Epithelial cell of proximal tubule (primary cell): ENCODE data around the gene SEZ6L. TPM values are rescaled to one million over a fixed set of nuclear protein-coding genes. Genes with fewer than 3 reads are reported as not detected.

Source experiments
- DNase-seq: peaks from one replicate; pipeline ENCODE4 v3.0.0-alpha.2; 2011; ENCODE audit warnings: low read depth
- H3K4me3 ChIP-seq: 2 replicates; pipeline ENCODE4 v1.5.1; 2011; ENCODE audit warnings: low read depth, mild to moderate bottlenecking, low read length
- total RNA-seq: library from RNA; depleted of rRNA; stranded (reverse); fragments of >200 nt; gene quantifications from 2 replicates; pipeline ENCODE4 v1.2.3, GENCODE V29; 2015
- TF ChIP-seq, protein P1 (sequence below): conservative IDR thresholded peaks from 2 replicates; pipeline ENCODE4 v1.5.1; 2012; ENCODE audit warnings: low read depth, mild to moderate bottlenecking, low read length

SEZ6L gene
- total RNA-seq, 1 donor from 2014 or later, result not detected

DNA sequence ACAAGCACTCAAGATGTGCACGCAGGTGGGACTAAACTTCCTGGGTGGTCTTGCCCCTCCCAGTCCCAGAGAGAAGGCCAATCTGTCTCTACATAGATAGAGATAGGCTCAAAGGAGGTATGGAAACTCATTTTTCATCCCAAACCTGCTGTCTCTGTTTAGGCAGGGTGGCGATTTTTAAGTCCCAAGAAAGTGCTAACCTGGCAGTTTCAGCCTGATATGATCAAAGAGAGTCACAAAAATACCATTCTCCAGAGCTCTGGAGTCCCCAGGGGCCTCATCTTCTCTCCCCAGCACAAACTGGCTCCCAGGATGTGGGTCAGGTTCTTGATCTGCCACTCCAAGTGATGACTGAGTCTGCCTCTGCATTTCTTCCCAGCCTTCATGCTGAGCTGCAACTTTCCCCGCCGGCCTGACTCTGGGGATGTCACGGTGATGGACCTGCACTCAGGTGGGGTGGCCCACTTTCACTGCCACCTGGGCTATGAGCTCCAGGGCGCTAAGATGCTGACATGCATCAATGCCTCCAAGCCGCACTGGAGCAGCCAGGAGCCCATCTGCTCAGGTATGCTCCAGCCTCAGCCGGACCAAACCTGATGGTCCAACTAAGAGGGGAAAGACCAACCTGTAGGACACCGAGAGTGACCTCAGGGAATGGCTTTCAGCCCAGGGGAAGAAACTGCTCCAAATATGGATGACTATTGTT lies 129.5 kb downstream of the SEZ6L start:
- DNase-seq, result no peak
- TF ChIP-seq, protein P1, sequence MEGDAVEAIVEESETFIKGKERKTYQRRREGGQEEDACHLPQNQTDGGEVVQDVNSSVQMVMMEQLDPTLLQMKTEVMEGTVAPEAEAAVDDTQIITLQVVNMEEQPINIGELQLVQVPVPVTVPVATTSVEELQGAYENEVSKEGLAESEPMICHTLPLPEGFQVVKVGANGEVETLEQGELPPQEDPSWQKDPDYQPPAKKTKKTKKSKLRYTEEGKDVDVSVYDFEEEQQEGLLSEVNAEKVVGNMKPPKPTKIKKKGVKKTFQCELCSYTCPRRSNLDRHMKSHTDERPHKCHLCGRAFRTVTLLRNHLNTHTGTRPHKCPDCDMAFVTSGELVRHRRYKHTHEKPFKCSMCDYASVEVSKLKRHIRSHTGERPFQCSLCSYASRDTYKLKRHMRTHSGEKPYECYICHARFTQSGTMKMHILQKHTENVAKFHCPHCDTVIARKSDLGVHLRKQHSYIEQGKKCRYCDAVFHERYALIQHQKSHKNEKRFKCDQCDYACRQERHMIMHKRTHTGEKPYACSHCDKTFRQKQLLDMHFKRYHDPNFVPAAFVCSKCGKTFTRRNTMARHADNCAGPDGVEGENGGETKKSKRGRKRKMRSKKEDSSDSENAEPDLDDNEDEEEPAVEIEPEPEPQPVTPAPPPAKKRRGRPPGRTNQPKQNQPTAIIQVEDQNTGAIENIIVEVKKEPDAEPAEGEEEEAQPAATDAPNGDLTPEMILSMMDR, result no peak
- no peak overlapping the region for H3K4me3 ChIP-seq

DNA sequence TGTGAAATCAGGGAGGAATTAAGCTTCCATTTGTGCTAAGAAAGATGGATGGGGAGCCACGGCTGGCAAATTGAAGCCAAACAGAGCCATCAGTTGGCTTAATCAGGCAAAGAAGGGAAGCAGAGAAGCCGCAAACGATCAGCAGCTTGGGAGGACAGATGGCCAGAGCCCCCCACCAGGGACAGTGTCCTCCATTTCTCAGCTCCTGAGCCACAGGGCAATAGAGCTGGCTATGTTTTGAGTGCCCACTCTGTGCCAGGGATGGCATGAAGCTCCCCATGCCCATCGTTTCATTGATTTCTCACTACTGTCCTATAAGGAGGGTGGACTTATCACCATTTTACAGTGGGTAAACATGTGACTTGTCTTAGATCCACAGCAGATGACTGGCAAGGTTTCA lies 133.5 kb downstream of the SEZ6L start:
- DNase-seq, result no peak
- no peak overlapping the region for H3K4me3 ChIP-seq
- TF ChIP-seq, protein P1, result no peak

DNA sequence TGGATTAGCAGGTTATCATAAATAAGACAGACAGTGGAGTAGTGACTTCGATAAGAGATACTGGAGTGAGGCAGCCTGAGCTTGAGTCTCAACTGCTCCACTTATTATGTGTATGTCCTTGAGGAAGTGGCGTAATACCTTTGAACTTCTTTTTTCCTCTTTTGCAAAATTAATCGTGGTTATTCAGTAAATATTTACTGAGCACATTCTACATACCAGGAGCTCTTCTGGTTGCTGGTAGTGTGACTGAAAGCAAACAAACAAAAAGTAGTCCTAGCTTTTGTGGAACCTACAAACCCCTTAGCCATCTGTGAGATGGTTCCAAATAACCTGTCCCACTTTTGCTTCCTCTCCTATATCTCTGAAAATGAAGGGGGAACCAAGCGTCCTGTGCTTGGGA lies 134.2 kb downstream of the SEZ6L start:
- TF ChIP-seq, protein P1, result no peak
- H3K4me3 ChIP-seq, result no peak overlapping the region
- no peak for DNase-seq

DNA sequence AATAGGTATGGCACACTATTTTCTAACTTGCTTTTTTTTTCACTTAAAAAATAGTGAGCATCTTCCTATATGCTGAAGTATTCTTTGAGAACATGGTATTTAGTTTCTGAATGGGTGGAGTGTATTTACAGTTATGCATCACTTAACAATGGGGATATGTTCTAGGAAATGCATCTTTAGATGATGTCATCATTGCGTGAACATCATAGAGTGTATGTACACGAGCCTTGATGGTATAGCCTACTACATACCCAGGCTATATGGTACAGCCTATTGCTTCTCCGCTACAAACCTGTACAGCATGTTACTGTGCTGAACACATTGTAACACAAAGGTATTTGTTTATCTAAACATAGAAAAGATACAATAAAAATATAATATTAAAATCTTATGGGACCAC lies 135.5 kb downstream of the SEZ6L start:
- TF ChIP-seq, protein P1, result no peak
- no peak for DNase-seq

DNA sequence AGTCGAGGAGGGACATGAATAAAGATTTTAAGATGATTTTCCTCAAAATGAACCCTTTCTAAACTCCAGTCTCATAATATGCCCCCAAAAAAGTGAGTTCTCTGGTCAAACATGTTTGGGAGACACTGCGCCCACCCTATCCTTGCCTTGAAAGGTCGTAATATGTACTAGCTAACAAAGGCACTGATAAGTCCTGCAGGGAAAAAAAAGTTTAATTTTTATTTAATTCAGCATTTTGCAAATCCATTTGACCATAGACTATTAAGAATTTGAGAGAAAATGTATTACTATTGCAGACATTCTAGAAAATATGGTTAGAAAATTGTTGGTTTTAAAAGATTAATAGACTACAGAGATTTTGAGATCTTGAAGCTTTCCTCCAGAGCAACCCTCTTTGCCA lies 139.2 kb downstream of the SEZ6L start:
- H3K4me3 ChIP-seq, result no peak overlapping the region
- DNase-seq, result no peak
- TF ChIP-seq, protein P1, result no peak

More for the DNA sequence above, 135.5 kb downstream of the SEZ6L start:
- no peak overlapping the region for H3K4me3 ChIP-seq

DNA sequence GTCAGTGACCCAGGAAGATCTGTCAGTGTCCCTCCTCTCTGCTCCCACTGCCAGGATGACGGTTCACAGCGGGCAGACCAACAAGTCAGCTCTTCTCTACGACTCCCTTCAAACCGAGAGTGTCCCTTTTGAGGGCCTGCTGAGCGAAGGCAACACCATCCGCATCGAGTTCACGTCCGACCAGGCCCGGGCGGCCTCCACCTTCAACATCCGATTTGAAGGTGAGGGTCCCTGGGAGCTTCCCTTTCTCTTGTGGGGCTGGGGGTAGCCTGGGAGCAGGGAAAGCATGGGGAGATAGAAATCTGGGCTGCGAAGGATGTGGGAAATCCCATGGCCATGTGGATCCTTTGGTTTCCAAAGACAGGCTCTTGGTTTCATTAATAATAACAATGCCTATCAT lies 141.4 kb downstream of the SEZ6L start:
- TF ChIP-seq, protein P1, result no peak
- no peak overlapping the region for H3K4me3 ChIP-seq
- DNase-seq, result no peak

DNA sequence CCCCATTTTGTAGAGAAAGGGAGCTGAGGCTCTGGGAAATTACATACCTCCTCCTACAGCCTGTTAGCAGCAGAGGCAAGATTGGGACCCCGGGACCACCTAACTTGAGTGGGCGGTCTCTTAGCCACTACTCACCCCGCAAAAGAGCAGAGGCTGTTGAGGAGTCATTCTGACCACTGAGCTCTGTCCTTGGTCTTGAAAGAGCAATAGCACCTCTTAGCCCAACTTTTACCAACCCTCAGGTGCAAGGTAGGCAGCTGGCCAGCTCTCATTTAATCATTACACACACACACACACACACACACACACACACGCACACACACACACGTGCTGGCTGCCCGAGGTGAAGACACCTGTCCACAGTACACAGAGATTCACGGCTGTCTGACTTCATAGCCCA lies 144.0 kb downstream of the SEZ6L start:
- H3K4me3 ChIP-seq, result no peak overlapping the region
- TF ChIP-seq, protein P1, result no peak

More for the DNA sequence above, 144.0 kb downstream of the SEZ6L start:
- no peak for DNase-seq
